Sigmoid colon (tissue), 7 donors: ENCODE measurements around the gene LHPP. TPM values are rescaled to one million over a fixed set of nuclear protein-coding genes. Genes with fewer than 3 reads are reported as not detected.

Source experiments
- DNase-seq: peaks from one replicate; pipeline ENCODE4 v3.0.0-alpha.2; 2019
- H3K27ac ChIP-seq, 4 donors: fragments of 200-600 bp; sonication (generic); one replicate each; pipeline ENCODE4 v1.5.1; 2016 to 2019; ENCODE audit warnings: mild to moderate bottlenecking in 1 of 4
- H3K27me3 ChIP-seq, 3 donors: fragments of 200-600 bp; sonication (generic); one replicate each; pipeline ENCODE4 v1.5.1; 2019; ENCODE audit warnings: mild to moderate bottlenecking in 1 of 3
- H3K36me3 ChIP-seq, 4 donors: fragments of 200-600 bp; sonication (generic); one replicate each; pipeline ENCODE4 v1.5.1; 2016 to 2019
- H3K4me1 ChIP-seq, 4 donors: fragments of 200-600 bp; sonication (generic); one replicate each; pipeline ENCODE4 v1.5.1; 2017 to 2019
- H3K4me3 ChIP-seq, 4 donors: fragments of 200-600 bp; sonication (generic); one replicate each; pipeline ENCODE4 v1.5.1; 2017 to 2019; ENCODE audit warnings: mild to moderate bottlenecking in 2 of 4, moderate library complexity in 1 of 4
- H3K9me3 ChIP-seq, 4 donors: fragments of 200-600 bp in 3 of 4; sonication (generic) in 3 of 4; one replicate each; pipeline versions ENCODE4 v1.5.1 to v1.6.1; 2013 to 2019
- CTCF ChIP-seq, 4 experiments: fragments of 450-650 bp in 3 of 4; fragments of 200-600 bp in 1 of 4; IDR thresholded peaks; one replicate each; pipeline ENCODE4 v1.5.1; 2016 to 2019; ENCODE audit warnings: antibody characterized with exemption in 4 of 4, mild to moderate bottlenecking in 3 of 4, moderate library complexity in 2 of 4
- EP300 ChIP-seq, 4 donors: sonication (generic); formaldehyde crosslinking; IDR thresholded peaks; one replicate each; pipeline ENCODE4 v1.6.1; 2017; ENCODE audit warnings: antibody characterized with exemption in 4 of 4
- POLR2A ChIP-seq, 2 donors: fragments of 450-650 bp; IDR thresholded peaks; one replicate each; pipeline ENCODE4 v1.6.1; 2016; ENCODE audit warnings: antibody characterized with exemption in 2 of 2, mild to moderate bottlenecking in 2 of 2, moderate library complexity in 2 of 2
- POLR2AphosphoS5 ChIP-seq, 4 donors: sonication (generic); formaldehyde crosslinking; IDR thresholded peaks; one replicate each; pipeline ENCODE4 v1.6.1; 2017; ENCODE audit warnings: antibody characterized with exemption in 4 of 4
- WGBS, 2 donors: extraction: QIAGEN DNeasy Blood & Tissue Kit; methylation state at CpG; one replicate each; pipeline ENCODE4 v1.1.7; 2013; 5-methylcytosine and 5-hydroxymethylcytosine counted together
- intact Hi-C: fragments of 100-400 bp; cut with DNase I; formaldehyde crosslinking; loops from one replicate; pipeline ENCODE4 v1.15.1; 2023
- polyA plus RNA-seq, 3 donors: library from polyadenylated mRNA; stranded (reverse); fragments of 200-250 nt; gene quantifications; one replicate each; pipeline ENCODE4 v1.2.3, GENCODE V29; 2013
- total RNA-seq, 4 donors: library from RNA; depleted of rRNA; stranded (reverse); fragments of >200 nt; gene quantifications; one replicate each; pipeline ENCODE4 v1.1.0, GENCODE V29; 2016
- donor health status: healthy with polysubstance abuse.
- donor health status: Bipolar disorder and iron deficiency.
- donor health status: healthy.

The LHPP gene
- total and polyA plus RNA-seq, 7 donors: 17.1 to 35.7 (median 20.6) TPM

DNA sequence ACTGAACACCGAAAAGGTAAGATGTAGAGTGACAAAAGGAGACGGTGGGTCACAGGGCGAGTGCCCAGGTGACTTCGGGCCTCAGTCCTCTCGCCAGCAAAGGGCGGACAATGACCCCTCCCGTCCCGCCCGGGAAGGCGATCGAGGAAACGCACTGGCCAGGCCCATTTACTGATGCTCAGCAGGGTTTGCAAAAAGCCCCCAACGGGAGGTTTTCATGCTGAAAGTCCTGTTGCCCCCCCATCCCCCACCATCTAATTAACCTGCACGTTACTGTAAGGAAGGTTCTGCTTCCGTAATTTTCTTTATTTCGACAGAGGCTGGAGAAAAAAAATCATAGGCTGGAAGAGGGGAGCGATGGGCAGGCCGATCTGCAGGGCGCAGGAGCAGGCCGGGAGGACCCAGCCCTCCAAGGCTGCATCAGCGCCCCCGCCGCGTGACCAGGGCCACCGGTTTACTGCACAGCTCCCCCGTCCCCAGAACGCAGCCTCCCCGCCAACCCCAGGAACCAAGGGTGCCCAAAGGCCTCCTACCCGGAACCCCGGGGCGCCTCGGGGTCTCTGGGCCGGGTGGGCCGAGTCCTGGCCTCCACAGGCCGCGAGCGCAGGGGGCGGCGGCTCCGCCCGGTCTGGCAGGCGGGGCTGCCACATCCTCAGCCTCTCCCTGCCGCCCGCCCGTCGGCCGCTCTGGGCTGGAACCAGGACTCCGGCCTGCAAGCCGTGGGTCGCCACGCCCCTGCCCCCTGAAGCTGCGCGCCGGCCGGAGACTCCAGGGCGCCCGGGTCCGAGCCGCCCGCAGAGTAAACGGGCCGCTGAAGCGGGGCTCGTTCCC lies 43.5 kb upstream of the LHPP start:
- DNase-seq: peak; percentile 85
- Histone ChIP-seq H3K27me3 (no peaks in the 10 kb centered on the region), H3K9me3 (no peaks in the 10 kb centered on the region), H3K36me3 (no peaks in the 10 kb centered on the region), H3K4me3 (peak overlapping the region; percentile 87 to 100 (median 100)), H3K27ac (peak overlapping the region; percentile 98 to 100 (median 100)), H3K4me1 (peaks cover 0 to 53% (median 48%) of the 10 kb centered on the region in 4 donors)
- TF ChIP-seq CTCF (IDR thresholded peaks at IDR 0.05): peak in 1 of 4 experiments; percentile 7
- TF ChIP-seq POLR2A (IDR thresholded peaks at IDR 0.05): no peak
- TF ChIP-seq POLR2AphosphoS5 (IDR thresholded peaks at IDR 0.05): peak in 2 of 4 donors; percentile 4 to 28
- TF ChIP-seq EP300 (IDR thresholded peaks at IDR 0.05): no peak
- intact Hi-C loops: loop anchor here (2.0 to 5.0 kb wide), 3 partner anchors 44 to 324 kb away; partner anchors contain the start of genes FAM53B and LHPP
- WGBS, 2 donors: 2 to 5% methylated on average over 64 of the region's 64 CpGs

DNA sequence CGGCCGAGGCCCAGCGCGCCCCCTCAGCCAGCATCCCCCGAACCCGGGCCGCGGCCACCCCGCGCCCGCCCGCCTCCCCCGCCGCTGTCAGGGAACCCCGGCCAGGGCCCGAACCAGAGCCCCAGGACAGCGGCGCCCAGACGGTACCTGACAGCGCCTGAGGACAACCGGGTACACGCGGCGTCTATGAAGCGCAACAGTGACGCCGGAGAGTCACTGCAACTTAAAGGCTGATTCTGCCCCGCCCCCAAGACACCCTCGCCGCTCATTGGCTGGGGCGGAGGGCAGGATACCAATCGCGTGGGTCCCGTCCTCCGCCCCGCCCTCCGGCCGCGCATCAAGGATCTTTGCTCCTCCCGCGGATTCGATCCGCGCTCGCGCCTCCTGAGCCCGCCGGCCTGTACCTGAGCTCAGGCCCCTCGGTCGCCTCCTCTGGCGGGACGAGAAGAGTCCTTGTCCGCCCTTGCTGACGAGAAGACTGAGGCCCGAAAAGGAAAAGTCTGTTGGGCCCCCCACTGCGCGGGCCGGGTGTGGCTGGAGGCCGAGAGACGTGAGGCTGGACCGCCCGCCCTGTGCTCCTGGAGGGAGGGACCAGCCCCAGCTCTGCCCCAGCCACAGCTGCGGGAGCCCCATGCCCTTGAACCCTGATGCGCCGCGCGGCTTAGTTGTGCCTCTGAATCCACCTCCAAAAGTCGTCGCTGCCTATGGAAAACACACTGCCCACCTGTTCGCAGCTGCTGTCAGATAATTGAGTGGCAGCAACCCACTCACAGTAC lies 42.7 kb upstream of the LHPP start, which contains the start of gene OAT:
TSS of gene OAT (minus strand) at position 198 of the 776 bp plus-strand sequence. CDS start 6,752 bp downstream, outside the sequence.
- no peak for TF ChIP-seq EP300 (IDR thresholded peaks at IDR 0.05)
- peak; percentile 94 to 98 for TF ChIP-seq POLR2A (IDR thresholded peaks at IDR 0.05)
- no peak for TF ChIP-seq CTCF (IDR thresholded peaks at IDR 0.05)
- peak; percentile 99 to 100 (median 99) for TF ChIP-seq POLR2AphosphoS5 (IDR thresholded peaks at IDR 0.05)
- Histone ChIP-seq H3K27ac (peak within 1 kb of the TSS; percentile 98 to 100 (median 100)), H3K27me3 (no peaks in the 10 kb centered on the region), H3K9me3 (no peaks in the 10 kb centered on the region), H3K36me3 (no peaks in the 10 kb centered on the region), H3K4me1 (peaks cover 0 to 45% (median 40%) of the 10 kb centered on the region in 4 donors), H3K4me3 (peak within 1 kb of the TSS; percentile 87 to 100 (median 100))
- DNase-seq: peak; percentile 99
- WGBS, 2 donors: 2 to 3% methylated on average over 70 of the region's 70 CpGs
- intact Hi-C loops: loop anchor here (2.0 to 5.0 kb wide), 3 partner anchors 43 to 323 kb away; partner anchors contain the start of genes FAM53B and LHPP

DNA sequence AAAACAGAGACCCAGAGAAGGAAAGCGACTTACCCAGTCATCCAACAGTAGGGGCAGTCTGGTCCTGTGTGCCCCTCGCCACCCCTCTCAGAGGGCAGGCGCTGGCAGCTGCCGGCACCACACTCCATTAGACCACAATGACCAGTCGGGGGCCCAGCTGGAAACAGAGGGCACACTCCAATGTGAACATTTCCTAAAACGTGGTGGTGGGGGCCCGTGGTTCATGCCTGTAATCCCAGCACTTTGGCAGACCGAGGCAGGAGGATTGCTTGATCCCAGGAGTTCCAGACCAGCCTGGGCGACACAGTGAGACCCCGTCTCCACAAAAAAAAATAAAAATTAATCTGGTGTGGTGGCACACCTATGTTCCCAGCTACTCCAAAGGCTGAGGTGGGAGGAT lies 42.0 kb upstream of the LHPP start:
- H3K36me3 ChIP-seq: no peaks in the 10 kb centered on the region
- TF ChIP-seq EP300 (IDR thresholded peaks at IDR 0.05) (no peak), POLR2A (IDR thresholded peaks at IDR 0.05) (no peak), POLR2AphosphoS5 (IDR thresholded peaks at IDR 0.05) (no peak), CTCF (IDR thresholded peaks at IDR 0.05) (no peak)
- H3K27ac ChIP-seq: peak overlapping the region in 1 of 4 donors; percentile 98
- peaks cover 0 to 38% (median 33%) of the 10 kb centered on the region in 4 donors for H3K4me1 ChIP-seq
- no peak overlapping the region for H3K4me3 ChIP-seq
- H3K27me3 ChIP-seq: no peaks in the 10 kb centered on the region
- 91 to 94% methylated on average over 10 of the region's 10 CpGs for WGBS, 2 donors
- H3K9me3 ChIP-seq: no peaks in the 10 kb centered on the region
- no peak for DNase-seq
- intact Hi-C loops: loop anchor here (2.0 to 5.0 kb wide), 3 partner anchors 43 to 323 kb away; partner anchors contain the start of genes FAM53B and LHPP

DNA sequence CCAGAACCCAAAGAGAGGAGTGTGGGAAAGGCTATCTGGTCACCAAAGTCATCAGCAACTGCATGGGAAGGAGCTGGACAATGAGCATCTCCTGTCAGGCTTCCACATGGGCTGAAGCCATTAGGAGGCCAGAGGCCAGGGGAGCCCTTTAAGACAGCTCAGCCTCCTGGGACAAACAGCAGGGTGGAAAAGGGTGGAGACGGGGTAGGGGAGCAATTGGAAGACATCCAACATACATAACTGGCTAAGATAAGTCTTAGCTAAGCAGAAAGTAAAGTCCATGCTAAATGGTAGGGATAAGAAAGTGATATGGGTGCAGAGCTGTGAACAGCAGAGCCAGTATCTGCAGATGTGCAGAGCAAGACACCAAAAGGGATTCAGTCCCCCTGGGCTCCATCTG lies 41.4 kb upstream of the LHPP start:
- intact Hi-C loops: no loop called here
- TF ChIP-seq EP300 (IDR thresholded peaks at IDR 0.05): no peak
- TF ChIP-seq POLR2A (IDR thresholded peaks at IDR 0.05): no peak
- TF ChIP-seq CTCF (IDR thresholded peaks at IDR 0.05): no peak
- TF ChIP-seq POLR2AphosphoS5 (IDR thresholded peaks at IDR 0.05): no peak
- WGBS, 2 donors: 17 to 28% methylated on average over 1 of the region's 1 CpG
- Histone ChIP-seq H3K27me3 (no peaks in the 10 kb centered on the region), H3K9me3 (no peaks in the 10 kb centered on the region), H3K27ac (no peak overlapping the region), H3K4me3 (no peak overlapping the region), H3K36me3 (no peaks in the 10 kb centered on the region), H3K4me1 (peaks cover 0 to 32% (median 29%) of the 10 kb centered on the region in 4 donors)
- DNase-seq: no peak
